Measurements from ENCODE around the gene CPEB1.
A peak's percentile ranks its signal among the peaks of the same experiment; 100 is the strongest.

DNA sequence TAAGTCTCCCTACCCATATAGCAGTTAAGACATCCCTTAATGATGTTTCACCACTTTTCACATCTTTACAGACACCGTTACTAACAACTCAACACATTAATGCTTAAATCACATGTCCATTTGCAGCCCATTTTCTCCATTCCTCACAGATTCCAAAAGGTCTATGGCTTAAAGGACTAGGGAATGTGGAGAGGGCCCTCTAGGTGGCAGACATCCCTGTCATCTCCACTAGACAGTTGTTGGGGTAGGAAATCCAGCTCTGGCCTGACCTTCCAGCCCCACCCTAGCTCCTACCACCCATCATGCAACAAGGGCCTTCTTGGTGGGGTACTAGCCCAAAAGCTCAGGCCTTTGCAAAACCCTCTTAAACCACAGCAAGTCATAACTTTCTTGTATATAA is 25.2 kb downstream of the CPEB1 start:
- TF ChIP-seq, protein P1, sequence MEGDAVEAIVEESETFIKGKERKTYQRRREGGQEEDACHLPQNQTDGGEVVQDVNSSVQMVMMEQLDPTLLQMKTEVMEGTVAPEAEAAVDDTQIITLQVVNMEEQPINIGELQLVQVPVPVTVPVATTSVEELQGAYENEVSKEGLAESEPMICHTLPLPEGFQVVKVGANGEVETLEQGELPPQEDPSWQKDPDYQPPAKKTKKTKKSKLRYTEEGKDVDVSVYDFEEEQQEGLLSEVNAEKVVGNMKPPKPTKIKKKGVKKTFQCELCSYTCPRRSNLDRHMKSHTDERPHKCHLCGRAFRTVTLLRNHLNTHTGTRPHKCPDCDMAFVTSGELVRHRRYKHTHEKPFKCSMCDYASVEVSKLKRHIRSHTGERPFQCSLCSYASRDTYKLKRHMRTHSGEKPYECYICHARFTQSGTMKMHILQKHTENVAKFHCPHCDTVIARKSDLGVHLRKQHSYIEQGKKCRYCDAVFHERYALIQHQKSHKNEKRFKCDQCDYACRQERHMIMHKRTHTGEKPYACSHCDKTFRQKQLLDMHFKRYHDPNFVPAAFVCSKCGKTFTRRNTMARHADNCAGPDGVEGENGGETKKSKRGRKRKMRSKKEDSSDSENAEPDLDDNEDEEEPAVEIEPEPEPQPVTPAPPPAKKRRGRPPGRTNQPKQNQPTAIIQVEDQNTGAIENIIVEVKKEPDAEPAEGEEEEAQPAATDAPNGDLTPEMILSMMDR (conservative IDR thresholded peaks at IDR 0.05; ENCODE audit: low read depth in 2 of 2), result peak; percentile 52 to 66
- TF ChIP-seq, protein P2, sequence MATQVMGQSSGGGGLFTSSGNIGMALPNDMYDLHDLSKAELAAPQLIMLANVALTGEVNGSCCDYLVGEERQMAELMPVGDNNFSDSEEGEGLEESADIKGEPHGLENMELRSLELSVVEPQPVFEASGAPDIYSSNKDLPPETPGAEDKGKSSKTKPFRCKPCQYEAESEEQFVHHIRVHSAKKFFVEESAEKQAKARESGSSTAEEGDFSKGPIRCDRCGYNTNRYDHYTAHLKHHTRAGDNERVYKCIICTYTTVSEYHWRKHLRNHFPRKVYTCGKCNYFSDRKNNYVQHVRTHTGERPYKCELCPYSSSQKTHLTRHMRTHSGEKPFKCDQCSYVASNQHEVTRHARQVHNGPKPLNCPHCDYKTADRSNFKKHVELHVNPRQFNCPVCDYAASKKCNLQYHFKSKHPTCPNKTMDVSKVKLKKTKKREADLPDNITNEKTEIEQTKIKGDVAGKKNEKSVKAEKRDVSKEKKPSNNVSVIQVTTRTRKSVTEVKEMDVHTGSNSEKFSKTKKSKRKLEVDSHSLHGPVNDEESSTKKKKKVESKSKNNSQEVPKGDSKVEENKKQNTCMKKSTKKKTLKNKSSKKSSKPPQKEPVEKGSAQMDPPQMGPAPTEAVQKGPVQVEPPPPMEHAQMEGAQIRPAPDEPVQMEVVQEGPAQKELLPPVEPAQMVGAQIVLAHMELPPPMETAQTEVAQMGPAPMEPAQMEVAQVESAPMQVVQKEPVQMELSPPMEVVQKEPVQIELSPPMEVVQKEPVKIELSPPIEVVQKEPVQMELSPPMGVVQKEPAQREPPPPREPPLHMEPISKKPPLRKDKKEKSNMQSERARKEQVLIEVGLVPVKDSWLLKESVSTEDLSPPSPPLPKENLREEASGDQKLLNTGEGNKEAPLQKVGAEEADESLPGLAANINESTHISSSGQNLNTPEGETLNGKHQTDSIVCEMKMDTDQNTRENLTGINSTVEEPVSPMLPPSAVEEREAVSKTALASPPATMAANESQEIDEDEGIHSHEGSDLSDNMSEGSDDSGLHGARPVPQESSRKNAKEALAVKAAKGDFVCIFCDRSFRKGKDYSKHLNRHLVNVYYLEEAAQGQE (IDR thresholded peaks at IDR 0.05; ENCODE audit: unreplicated experiment), result no peak
- no peak for TF ChIP-seq EZH2phosphoT487 (IDR thresholded peaks at IDR 0.05; ENCODE audit: unreplicated experiment)
- TF ChIP-seq JUNB (IDR thresholded peaks at IDR 0.05; ENCODE audit: unreplicated experiment), result no peak
- TF ChIP-seq CREB1 (CRISPR knock-in tag; IDR thresholded peaks at IDR 0.05; ENCODE audit: low read depth), result no peak
- no peak for TF ChIP-seq ZNF114 (CRISPR knock-in tag; IDR thresholded peaks at IDR 0.05)
- TF ChIP-seq EZH2 (IDR thresholded peaks at IDR 0.05; ENCODE audit: low read depth, unreplicated experiment), result no peak
- TF ChIP-seq POLR2AphosphoS5 (IDR thresholded peaks at IDR 0.05; ENCODE audit: low read depth), result no peak
